Astrocyte (in vitro differentiated cells and primary cell): ENCODE results near the gene PEAK1. TPM values are rescaled to one million over a fixed set of nuclear protein-coding genes. Genes with fewer than 3 reads are reported as not detected.

Source experiments
- DNase-seq: peaks from one replicate; pipeline ENCODE4 v3.0.0-alpha.2; 2010; ENCODE audit warnings: low read depth
- FAIRE-seq: peaks from 2 replicates; lab custom pipeline; 2011; peaks lifted over from hg19 to GRCh38; lab: Jason Lieb, UNC
- H2AFZ ChIP-seq: 2 replicates; pipeline ENCODE4 v1.6.0; 2012; ENCODE audit warnings: low read depth, low read length, inconsistent platforms
- H3K27ac ChIP-seq: 2 replicates; pipeline ENCODE4 v1.5.1; 2011; ENCODE audit warnings: low read depth, low read length, inconsistent platforms
- H3K27me3 ChIP-seq: 2 replicates; pipeline ENCODE4 v1.6.0; 2011; ENCODE audit warnings: low read length, inconsistent platforms; ENCODE audit not compliant: insufficient read depth
- H3K36me3 ChIP-seq: 2 replicates; pipeline ENCODE4 v1.5.1; 2011; ENCODE audit warnings: low read length, inconsistent platforms; ENCODE audit not compliant: insufficient read depth
- H3K4me1 ChIP-seq: 2 replicates; pipeline ENCODE4 v1.5.1; 2011; ENCODE audit warnings: low read length, inconsistent platforms; ENCODE audit not compliant: insufficient read depth
- H3K4me2 ChIP-seq: 2 replicates; pipeline ENCODE4 v1.6.0; 2012; ENCODE audit warnings: low read length, inconsistent platforms
- H3K4me3 ChIP-seq: 2 replicates; pipeline ENCODE4 v1.5.1; 2011; ENCODE audit warnings: low read depth, mild to moderate bottlenecking, low read length, inconsistent platforms; ENCODE audit not compliant: insufficient read depth
- H3K79me2 ChIP-seq: 2 replicates; pipeline ENCODE4 v1.6.0; 2012; ENCODE audit warnings: mild to moderate bottlenecking, low read length, inconsistent platforms; ENCODE audit not compliant: insufficient read depth
- H3K9ac ChIP-seq: 2 replicates; pipeline ENCODE4 v1.6.0; 2012; ENCODE audit warnings: mild to moderate bottlenecking, low read length, inconsistent platforms
- H3K9me3 ChIP-seq: 2 replicates; pipeline ENCODE4 v1.5.1; 2012; ENCODE audit warnings: low read depth, mild to moderate bottlenecking, low read length, inconsistent platforms; ENCODE audit not compliant: insufficient read depth
- H4K20me1 ChIP-seq: 2 replicates; pipeline ENCODE4 v1.6.0; 2012; ENCODE audit warnings: low read length, inconsistent platforms; ENCODE audit not compliant: insufficient read depth
- H3K27ac Mint-ChIP-seq: one replicate; pipeline ENCODE4 v1.8.0; 2021; ENCODE audit warnings: mild to moderate bottlenecking, mixed read lengths; ENCODE audit not compliant: unreplicated experiment
- H3K27me3 Mint-ChIP-seq: one replicate; pipeline ENCODE4 v1.8.0; 2021; ENCODE audit warnings: low read depth, mixed read lengths; ENCODE audit not compliant: unreplicated experiment
- H3K36me3 Mint-ChIP-seq: one replicate; pipeline ENCODE4 v1.8.0; 2021; ENCODE audit warnings: low read depth, mixed read lengths; ENCODE audit not compliant: unreplicated experiment
- H3K4me1 Mint-ChIP-seq: one replicate; pipeline ENCODE4 v1.8.0; 2021; ENCODE audit warnings: low read depth, mixed read lengths; ENCODE audit not compliant: unreplicated experiment
- H3K4me3 Mint-ChIP-seq: one replicate; pipeline ENCODE4 v1.8.0; 2021; ENCODE audit warnings: mild to moderate bottlenecking, moderate library complexity, mixed read lengths; ENCODE audit not compliant: unreplicated experiment
- H3K9me3 Mint-ChIP-seq: one replicate; pipeline ENCODE4 v1.8.0; 2021; ENCODE audit warnings: mild to moderate bottlenecking, mixed read lengths; ENCODE audit not compliant: unreplicated experiment
- EZH2 ChIP-seq: IDR thresholded peaks from 2 replicates; pipeline ENCODE4 v1.6.1; 2012; ENCODE audit warnings: mild to moderate bottlenecking, low read length, inconsistent platforms; ENCODE audit not compliant: insufficient read depth
- total RNA-seq: library from RNA; stranded (reverse); gene quantifications from 2 replicates; pipeline ENCODE4 v1.2.1, GENCODE V29; 2021
- TF ChIP-seq, protein P1 (sequence below): IDR thresholded peaks from 2 replicates; pipeline ENCODE4 v1.5.1; 2011; ENCODE audit warnings: low read depth, mild to moderate bottlenecking, inconsistent platforms, low read length, moderate library complexity; ENCODE audit not compliant: insufficient read depth

PEAK1 gene
- total RNA-seq, 1 donor from 2014 or later: 62.3 TPM

DNA sequence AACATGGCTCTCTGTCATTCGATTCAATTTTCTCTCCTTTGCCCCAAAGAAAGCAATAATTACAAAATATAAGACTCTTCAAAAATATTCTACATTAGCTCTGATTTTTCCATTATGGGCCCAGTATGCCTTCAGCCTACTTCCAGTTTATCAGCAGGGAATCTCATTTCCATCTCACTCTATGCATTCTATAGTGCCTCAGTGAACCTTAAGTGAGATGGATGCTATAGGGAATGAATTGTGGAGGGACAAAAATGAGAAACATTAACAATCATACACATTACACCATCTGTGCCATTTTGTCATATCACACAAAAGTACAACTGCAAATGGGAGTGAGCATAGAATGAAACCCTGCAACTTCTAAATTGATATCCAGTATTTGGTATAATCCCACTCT, 298.3 kb downstream of the PEAK1 start:
- no peaks in the 10 kb centered on the region for H3K79me2 ChIP-seq
- TF ChIP-seq EZH2: no peak
- TF ChIP-seq, protein P1, sequence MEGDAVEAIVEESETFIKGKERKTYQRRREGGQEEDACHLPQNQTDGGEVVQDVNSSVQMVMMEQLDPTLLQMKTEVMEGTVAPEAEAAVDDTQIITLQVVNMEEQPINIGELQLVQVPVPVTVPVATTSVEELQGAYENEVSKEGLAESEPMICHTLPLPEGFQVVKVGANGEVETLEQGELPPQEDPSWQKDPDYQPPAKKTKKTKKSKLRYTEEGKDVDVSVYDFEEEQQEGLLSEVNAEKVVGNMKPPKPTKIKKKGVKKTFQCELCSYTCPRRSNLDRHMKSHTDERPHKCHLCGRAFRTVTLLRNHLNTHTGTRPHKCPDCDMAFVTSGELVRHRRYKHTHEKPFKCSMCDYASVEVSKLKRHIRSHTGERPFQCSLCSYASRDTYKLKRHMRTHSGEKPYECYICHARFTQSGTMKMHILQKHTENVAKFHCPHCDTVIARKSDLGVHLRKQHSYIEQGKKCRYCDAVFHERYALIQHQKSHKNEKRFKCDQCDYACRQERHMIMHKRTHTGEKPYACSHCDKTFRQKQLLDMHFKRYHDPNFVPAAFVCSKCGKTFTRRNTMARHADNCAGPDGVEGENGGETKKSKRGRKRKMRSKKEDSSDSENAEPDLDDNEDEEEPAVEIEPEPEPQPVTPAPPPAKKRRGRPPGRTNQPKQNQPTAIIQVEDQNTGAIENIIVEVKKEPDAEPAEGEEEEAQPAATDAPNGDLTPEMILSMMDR: no peak
- no peak overlapping the region for H3K4me3 ChIP-seq
- no peak overlapping the region for H2AFZ ChIP-seq
- FAIRE-seq (no peak), DNase-seq (no peak)
- no peaks in the 10 kb centered on the region for H3K9me3 Mint-ChIP-seq
- no peak overlapping the region for H3K4me3 Mint-ChIP-seq
- no peak overlapping the region for H3K27ac Mint-ChIP-seq
- peaks cover 20% of the 10 kb centered on the region for H4K20me1 ChIP-seq
- H3K36me3 Mint-ChIP-seq: peaks cover 2% of the 10 kb centered on the region
- no peak overlapping the region for H3K27ac ChIP-seq
- H3K36me3 ChIP-seq: no peaks in the 10 kb centered on the region
- H3K27me3 ChIP-seq: no peaks in the 10 kb centered on the region
- H3K27me3 Mint-ChIP-seq: no peaks in the 10 kb centered on the region
- no peaks in the 10 kb centered on the region for H3K9me3 ChIP-seq
- no peak overlapping the region for H3K4me2 ChIP-seq
- no peak overlapping the region for H3K9ac ChIP-seq
- H3K4me1 Mint-ChIP-seq: peaks cover 8% of the 10 kb centered on the region
- peaks cover 13% of the 10 kb centered on the region for H3K4me1 ChIP-seq

DNA sequence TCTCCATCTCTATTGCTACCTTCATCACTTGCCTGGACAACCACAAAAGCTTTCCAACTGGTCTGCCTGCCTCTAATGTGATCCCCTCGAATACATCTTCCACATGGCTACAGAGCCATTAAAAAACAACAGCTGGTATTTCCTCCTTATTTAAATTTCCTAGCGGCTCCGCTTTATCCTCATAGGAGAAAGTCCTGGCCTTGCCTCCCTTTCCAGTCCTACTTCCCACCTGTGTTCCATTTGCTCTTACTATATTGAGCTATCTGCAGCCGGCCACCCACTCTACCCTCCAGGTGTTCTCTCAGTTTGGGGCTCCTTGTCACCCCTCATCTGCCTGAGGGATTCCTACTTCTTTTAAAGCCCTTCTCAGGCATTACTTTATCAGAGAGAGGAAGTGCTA, 299.3 kb downstream of the PEAK1 start:
- FAIRE-seq (no peak), DNase-seq (no peak)
- TF ChIP-seq, protein P1: no peak
- no peak for TF ChIP-seq EZH2
- H3K4me3 Mint-ChIP-seq: no peak overlapping the region
- Histone ChIP-seq H2AFZ (no peak overlapping the region), H3K4me3 (no peak overlapping the region), H3K4me1 (peaks cover 13% of the 10 kb centered on the region), H3K27me3 (no peaks in the 10 kb centered on the region), H3K79me2 (no peaks in the 10 kb centered on the region), H3K9ac (no peak overlapping the region), H3K4me2 (no peak overlapping the region), H3K36me3 (no peaks in the 10 kb centered on the region), H3K27ac (no peak overlapping the region), H4K20me1 (peaks cover 24% of the 10 kb centered on the region), H3K9me3 (no peaks in the 10 kb centered on the region)
- H3K27me3 Mint-ChIP-seq: no peaks in the 10 kb centered on the region
- H3K36me3 Mint-ChIP-seq: peaks cover 2% of the 10 kb centered on the region
- H3K9me3 Mint-ChIP-seq: no peaks in the 10 kb centered on the region
- H3K4me1 Mint-ChIP-seq: peaks cover 8% of the 10 kb centered on the region
- H3K27ac Mint-ChIP-seq: no peak overlapping the region

DNA sequence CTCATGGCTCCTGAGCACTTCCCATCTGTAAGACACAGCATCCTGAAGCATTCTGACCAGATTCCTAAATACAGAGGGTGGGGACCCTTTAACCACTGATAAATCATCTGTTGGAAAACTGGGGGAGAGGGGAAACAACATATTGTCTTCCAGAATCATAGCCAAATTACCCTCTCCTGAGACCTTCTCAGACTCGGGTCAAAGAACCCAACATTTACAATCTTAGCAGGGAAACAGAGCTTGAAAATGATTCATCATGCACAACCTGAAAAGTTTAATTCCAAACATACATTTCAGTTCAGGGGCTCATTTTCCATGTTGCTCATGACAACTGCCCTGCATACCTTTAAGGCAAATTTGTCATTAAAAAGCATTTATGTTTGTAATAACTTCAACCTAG, 300.5 kb downstream of the PEAK1 start:
- H2AFZ ChIP-seq: no peak overlapping the region
- H3K9ac ChIP-seq: no peak overlapping the region
- Mint-ChIP-seq H3K27ac (no peak overlapping the region), H3K36me3 (peaks cover 7% of the 10 kb centered on the region), H3K27me3 (no peaks in the 10 kb centered on the region), H3K4me1 (peaks cover 8% of the 10 kb centered on the region), H3K4me3 (no peak overlapping the region), H3K9me3 (no peaks in the 10 kb centered on the region)
- TF ChIP-seq EZH2: no peak
- TF ChIP-seq, protein P1: no peak
- no peaks in the 10 kb centered on the region for H3K36me3 ChIP-seq
- H3K4me1 ChIP-seq: peaks cover 13% of the 10 kb centered on the region
- H3K9me3 ChIP-seq: no peaks in the 10 kb centered on the region
- H3K27ac ChIP-seq: no peak overlapping the region
- H3K27me3 ChIP-seq: no peaks in the 10 kb centered on the region
- FAIRE-seq (no peak), DNase-seq (peak; percentile 12)
- no peak overlapping the region for H3K4me3 ChIP-seq
- peak overlapping the region; percentile 23 for H3K4me2 ChIP-seq
- peaks cover 26% of the 10 kb centered on the region for H4K20me1 ChIP-seq
- H3K79me2 ChIP-seq: no peaks in the 10 kb centered on the region
